Measurements from ENCODE around the gene NRP2. TPM values are rescaled to one million over a fixed set of nuclear protein-coding genes. Genes with fewer than 3 reads are reported as not detected.

The NRP2 gene
- total and polyA plus RNA-seq, 5 experiments from 2014 or later: 0.82 to 1.1 TPM; not detected in 3

DNA sequence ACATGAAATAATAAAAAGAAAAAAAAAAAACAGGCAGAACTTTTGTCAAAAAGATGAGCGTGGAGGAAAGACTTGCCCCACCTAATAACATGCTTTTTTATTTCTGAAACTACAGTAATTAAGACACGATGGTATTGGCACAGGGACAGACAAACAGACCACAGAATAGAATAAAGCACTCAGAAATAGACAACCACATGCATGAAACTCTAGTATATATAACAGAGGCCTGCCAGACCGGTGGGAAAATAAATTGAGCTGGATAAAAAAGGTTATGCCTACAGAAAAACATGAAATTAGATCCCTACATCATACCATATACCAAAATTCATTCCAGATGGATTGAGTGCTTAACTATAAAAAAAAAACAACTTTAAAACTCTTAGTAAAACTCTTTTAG is 163.1 kb downstream of the NRP2 start:
- Mint-ChIP-seq H3K9me3 (peaks cover 0 to 1% (median 0%) of the 10 kb centered on the region in 9 donors), H3K4me3 (no peak overlapping the region), H3K36me3 (peaks cover 0 to 2% (median 0%) of the 10 kb centered on the region in 3 donors), H3K4me1 (no peaks in the 10 kb centered on the region), H3K27me3 (peaks cover 8 to 29% (median 8%) of the 10 kb centered on the region in 5 donors), H3K27ac (no peak overlapping the region)
- POLR2A ChIA-PET: no interaction called here
- ATAC-seq (no peak), DNase-seq (no peak)

Data from naive thymus-derived CD8-positive, alpha-beta T cell (primary cell).